HG02571 (cell line): ENCODE data around the gene SKIC2.

Source experiments
- ATAC-seq: cut with Tn5 transposase; IDR thresholded peaks from one replicate; pipeline ENCODE4 v1.9.1; 2021; ENCODE audit warnings: mild to moderate bottlenecking, moderate library complexity; ENCODE audit not compliant: unreplicated experiment

SKIC2 gene

DNA sequence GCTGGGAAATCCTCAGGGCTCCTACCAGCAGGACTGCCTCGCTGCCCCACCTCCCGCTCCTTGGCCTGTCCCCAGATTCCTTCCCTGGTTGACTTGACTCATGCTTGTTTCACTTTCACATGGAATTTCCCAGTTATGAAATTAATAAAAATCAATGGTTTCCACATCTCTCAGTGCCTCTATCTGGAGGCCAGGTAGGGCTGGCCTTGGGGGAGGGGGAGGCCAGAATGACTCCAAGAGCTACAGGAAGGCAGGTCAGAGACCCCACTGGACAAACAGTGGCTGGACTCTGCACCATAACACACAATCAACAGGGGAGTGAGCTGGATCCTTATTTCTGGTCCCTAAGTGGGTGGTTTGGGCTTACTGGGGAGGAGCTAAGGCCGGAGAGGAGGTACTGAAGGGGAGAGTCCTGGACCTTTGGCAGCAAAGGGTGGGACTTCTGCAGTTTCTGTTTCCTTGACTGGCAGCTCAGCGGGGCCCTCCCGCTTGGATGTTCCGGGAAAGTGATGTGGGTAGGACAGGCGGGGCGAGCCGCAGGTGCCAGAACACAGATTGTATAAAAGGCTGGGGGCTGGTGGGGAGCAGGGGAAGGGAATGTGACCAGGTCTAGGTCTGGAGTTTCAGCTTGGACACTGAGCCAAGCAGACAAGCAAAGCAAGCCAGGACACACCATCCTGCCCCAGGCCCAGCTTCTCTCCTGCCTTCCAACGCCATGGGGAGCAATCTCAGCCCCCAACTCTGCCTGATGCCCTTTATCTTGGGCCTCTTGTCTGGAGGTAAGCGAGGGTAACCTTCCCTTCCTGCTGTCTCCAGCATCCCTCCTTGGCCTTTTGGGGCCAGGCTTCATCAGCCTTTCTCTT is 13.2 kb upstream of the SKIC2 start, which contains the start of gene CFB:
CFB (plus strand) TSS at position 589 of the 863 bp plus-strand sequence; CDS start at position 716, 127 bp downstream.
- no peak for ATAC-seq

DNA sequence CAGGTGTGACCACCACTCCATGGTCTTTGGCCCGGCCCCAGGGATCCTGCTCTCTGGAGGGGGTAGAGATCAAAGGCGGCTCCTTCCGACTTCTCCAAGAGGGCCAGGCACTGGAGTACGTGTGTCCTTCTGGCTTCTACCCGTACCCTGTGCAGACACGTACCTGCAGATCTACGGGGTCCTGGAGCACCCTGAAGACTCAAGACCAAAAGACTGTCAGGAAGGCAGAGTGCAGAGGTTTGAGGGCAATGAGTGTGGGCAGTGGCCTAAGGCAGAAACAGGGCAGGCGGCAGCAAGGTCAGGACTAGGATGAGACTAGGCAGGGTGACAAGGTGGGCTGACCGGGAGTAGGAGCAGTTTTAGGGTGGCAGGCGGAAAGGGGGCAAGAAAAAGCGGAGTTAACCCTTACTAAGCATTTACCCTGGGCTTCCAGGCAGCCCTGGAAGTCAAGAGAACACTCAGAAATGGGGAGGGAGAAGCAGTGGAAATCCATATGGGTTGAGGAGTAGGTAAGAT is 12.5 kb upstream of the SKIC2 start:
- ATAC-seq = no peak

DNA sequence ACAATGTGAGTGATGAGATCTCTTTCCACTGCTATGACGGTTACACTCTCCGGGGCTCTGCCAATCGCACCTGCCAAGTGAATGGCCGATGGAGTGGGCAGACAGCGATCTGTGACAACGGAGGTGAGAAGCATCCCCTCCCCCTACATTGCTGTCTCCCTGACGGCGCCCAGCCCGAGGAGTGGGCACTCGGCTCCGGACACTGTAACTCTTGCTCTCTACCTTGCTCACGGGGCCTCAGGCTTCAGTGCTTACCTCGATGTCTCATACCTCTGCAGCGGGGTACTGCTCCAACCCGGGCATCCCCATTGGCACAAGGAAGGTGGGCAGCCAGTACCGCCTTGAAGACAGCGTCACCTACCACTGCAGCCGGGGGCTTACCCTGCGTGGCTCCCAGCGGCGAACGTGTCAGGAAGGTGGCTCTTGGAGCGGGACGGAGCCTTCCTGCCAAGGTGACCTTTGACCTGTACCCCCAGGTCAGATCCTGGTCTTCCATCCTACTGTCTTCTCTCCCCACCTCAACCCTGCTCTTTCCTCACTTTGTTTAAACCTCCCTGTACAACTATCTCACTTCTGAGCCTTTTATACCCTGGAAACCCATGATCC is 11.8 kb upstream of the SKIC2 start:
- no peak for ATAC-seq

DNA sequence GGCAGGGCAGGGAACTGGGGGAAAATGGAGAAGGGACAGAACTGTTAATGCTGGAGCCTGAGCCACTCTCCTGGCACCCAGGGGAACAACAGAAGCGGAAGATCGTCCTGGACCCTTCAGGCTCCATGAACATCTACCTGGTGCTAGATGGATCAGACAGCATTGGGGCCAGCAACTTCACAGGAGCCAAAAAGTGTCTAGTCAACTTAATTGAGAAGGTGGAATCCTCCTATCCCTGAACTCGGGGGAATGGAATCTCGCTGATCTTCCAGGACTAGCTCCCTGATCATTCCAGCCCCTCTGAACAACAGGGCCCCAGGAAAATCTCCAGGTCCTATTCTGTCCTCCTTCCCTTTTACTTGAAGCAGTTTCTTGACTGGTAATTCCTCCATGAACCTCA is 11.1 kb upstream of the SKIC2 start:
- no peak for ATAC-seq

DNA sequence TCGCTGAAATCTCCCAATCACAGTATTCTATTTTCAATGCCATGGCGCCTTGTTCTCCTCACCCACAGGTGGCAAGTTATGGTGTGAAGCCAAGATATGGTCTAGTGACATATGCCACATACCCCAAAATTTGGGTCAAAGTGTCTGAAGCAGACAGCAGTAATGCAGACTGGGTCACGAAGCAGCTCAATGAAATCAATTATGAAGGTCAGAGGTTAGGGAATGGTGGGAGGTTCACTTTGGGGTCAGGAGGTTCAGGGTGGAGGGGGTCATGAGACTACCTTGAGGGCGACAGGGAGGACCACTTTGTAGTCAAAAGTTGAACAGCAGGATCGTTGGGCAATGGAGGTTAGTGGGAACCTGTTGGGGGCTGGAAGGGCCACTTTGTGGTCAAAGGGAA is 10.7 kb upstream of the SKIC2 start:
- ATAC-seq = no peak

DNA sequence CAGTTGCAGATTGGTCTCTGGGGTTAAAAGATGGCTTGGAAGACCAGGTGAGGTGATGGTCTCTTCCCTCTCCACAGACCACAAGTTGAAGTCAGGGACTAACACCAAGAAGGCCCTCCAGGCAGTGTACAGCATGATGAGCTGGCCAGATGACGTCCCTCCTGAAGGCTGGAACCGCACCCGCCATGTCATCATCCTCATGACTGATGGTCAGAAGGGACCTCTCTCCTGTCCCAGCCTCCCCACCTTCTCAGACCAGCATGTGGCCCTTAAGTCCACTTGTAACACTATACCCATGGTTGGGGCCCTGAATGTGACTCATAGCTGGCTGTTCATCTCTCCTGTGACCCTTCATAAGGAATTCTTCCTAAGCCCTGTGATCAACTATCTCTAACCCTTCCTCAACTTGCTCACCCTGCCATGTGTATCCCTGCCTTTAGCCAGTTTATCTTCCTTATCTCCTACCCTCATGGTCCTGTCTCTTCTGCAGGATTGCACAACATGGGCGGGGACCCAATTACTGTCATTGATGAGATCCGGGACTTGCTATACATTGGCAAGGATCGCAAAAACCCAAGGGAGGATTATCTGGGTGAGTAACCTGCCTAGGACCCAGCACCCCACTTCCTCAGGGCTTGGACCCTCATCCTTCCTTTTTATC is 10.1 kb upstream of the SKIC2 start:
- no peak for ATAC-seq

DNA sequence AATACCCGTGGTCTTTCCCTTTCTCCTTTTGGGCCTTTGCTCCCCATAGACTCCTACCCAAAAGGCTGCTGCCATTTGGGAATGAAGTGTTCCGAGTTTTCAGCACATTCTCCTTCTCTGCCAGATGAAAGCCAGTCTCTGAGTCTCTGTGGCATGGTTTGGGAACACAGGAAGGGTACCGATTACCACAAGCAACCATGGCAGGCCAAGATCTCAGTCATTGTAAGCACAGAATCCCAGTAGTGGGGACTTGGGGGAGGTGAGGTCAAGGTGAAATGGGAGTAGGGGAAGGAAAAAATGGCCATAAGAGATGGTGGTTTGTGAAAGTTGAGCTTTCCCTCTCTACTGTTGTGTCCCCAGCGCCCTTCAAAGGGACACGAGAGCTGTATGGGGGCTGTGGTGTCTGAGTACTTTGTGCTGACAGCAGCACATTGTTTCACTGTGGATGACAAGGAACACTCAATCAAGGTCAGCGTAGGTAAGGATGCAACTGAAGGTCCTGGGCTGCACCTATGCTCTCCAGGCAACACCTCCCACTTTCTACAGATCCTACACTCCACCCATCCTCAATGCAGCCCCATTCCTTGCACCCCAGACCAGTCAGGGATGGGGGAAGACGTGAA is 8.9 kb upstream of the SKIC2 start:
- ATAC-seq = no peak

DNA sequence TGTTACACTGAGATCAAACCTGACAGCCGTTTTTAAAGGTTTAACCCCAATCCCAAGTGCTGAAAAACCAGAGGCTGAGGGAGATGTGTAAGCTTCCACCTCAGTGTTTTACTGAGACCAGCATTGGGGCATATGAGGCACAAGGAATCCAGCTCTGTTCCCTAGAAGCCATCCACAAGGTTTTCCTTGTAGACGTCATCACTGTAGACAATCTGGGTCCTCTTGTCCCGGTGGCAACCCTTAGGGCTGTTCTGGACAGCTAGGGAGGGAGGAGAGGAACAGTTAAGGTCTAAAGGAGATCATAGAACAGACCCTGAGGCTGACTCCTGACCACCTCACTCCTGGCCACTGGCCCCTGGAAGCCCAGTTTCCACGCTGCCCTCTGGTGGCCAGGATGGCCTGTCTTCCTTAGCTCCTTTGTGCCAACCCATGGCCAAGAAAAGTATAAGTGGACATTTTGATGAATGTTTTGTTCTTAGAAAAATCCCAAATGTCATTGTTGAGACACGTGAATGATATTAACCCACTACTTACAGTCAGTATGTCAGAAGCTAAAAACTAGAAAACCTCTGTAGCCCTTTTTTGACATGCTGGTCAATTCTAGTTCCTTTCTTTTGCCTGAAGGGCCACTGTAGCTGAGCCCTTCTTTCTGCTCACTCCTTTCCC is 6.7 kb upstream of the SKIC2 start:
- ATAC-seq = no peak

DNA sequence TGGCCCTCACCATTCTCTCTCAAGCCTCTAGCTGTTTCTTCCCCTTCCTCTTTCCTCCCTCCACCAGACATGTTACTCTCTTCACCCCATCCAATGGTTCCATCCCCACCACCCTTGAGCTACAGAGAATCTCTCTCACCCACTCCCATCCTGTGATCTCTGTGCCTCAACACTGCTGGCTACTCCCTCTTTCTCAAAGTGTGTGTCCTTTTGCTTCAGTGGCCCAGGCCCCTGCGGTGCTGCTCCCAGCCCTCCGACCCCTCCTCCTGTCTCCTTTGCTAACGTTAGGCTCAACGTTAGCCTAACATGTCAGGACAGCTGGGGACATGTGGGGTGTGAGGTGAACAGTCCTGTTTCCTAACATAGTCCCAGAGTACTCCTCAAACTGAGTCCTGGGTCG is 6.1 kb upstream of the SKIC2 start:
- ATAC-seq = no peak

DNA sequence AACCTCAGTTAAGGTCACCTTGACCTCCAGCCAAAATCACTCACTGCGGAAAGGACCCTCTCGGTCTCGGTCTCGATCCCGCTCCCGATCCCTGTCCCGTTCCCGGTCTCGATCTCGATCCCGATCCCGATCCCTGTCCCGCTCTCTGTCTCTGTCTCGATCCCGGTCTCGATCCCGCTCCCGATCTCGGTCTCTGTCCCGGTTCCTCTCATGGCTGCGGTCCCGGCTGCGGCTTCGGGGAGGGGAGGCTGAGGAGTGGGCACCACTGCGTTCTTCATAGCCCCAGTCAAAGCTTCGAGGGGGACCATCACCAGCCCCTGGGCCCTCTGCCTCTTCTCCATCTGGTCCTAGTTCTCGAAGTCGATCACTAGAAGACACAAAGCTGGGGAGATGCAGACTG is 4.5 kb upstream of the SKIC2 start:
- ATAC-seq = no peak

DNA sequence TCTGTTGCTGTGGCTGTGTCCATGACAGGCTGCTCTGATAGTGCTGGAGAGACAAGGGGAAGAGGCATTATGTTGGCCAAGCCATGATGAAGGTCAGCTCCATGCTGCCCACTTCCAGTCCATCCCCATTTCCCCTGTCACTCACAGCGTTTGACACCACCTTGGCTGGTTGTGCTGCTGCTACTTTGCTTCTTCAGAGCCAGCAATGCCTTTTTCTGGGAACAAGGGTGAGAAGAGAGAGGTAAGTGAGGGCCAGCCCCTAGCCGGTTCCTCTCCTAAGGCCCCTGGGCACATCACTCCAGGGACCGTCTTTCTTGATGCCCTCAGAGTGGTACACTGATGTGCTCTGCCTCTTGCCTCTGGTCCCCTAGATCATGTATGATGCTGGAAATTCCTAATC is 2.2 kb upstream of the SKIC2 start:
- no peak for ATAC-seq

DNA sequence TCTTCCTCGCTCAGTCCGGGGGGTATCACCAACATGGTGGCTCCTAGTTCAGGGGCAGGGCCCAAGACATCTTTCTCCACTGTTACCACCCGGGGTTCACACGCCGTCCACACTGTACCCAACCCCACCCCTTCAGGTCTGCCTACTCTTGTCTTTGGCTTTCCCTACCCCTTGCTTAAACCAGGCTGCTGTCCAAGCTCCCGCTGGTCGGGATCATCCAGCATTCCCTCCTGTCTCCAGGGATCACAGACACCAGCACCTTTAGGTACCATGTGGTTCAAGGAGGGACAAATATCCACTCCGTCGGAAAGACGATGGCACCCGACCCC is 599 bp upstream of the SKIC2 start:
- ATAC-seq = no peak

DNA sequence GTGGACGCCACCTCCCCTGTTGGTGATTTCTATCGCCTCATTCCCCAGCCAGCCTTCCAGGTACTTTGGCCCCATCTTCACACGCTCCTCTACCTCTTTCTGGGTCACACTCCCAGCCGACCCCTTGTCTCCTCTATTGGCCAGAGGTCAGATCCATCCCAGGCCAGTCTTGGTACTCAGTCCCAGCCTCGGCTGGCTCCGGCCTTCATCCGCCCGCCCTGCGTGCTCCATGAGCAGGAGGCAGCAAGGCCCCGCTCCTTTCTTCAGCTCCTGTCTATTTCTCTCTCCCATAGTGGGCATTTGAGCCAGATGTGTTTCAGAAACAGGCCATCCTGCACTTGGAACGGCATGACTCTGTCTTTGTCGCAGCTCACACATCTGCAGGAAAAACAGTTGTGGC is 2.6 kb downstream of the SKIC2 start:
- no peak for ATAC-seq

DNA sequence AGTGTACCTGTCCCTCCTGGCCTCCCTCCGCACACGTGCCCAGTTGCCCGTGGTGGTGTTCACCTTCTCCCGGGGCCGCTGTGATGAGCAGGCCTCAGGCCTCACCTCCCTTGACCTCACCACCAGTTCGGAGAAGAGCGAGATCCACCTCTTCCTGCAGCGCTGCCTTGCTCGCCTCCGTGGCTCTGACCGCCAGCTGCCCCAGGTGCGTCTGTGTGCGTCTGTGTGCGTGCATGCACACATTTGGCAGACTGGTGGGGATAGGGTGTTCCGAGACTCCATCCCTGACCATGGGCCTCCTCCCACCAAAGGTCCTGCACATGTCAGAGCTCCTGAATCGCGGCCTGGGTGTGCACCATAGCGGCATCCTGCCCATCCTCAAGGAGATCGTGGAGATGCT is 4.9 kb downstream of the SKIC2 start:
- no peak for ATAC-seq

DNA sequence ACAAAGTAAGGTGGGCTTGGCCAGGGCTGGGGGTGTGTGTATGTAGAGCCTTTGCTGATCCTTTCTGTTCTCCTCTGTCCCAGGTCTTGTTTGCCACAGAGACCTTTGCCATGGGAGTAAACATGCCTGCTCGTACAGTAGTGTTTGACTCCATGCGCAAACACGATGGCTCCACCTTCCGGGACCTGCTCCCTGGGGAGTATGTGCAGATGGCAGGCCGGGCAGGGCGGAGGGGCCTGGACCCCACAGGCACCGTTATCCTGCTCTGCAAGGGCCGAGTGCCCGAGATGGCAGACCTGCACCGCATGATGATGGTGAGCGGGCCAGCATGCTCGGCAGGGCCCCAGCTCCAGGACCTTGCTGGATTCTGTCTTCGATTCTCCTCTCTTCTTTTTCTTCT is 6.7 kb downstream of the SKIC2 start:
- no peak for ATAC-seq

DNA sequence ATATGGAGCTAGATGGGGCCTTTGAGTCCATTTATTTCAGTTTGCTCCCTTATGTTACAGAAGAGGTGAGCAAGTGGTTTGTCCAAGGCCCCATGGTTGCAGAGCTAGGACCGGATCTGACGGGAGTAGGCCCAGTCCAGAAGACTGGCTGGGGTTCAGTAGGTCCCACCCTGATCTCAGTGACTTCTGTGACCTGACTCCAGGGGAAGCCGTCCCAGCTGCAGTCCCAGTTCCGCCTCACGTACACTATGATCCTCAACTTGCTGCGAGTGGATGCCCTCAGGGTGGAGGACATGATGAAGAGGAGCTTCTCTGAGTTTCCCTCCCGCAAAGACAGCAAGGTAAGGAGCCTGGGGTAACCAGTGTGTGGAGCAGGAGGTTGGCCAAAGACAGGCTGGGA is 7.5 kb downstream of the SKIC2 start:
- no peak for ATAC-seq

DNA sequence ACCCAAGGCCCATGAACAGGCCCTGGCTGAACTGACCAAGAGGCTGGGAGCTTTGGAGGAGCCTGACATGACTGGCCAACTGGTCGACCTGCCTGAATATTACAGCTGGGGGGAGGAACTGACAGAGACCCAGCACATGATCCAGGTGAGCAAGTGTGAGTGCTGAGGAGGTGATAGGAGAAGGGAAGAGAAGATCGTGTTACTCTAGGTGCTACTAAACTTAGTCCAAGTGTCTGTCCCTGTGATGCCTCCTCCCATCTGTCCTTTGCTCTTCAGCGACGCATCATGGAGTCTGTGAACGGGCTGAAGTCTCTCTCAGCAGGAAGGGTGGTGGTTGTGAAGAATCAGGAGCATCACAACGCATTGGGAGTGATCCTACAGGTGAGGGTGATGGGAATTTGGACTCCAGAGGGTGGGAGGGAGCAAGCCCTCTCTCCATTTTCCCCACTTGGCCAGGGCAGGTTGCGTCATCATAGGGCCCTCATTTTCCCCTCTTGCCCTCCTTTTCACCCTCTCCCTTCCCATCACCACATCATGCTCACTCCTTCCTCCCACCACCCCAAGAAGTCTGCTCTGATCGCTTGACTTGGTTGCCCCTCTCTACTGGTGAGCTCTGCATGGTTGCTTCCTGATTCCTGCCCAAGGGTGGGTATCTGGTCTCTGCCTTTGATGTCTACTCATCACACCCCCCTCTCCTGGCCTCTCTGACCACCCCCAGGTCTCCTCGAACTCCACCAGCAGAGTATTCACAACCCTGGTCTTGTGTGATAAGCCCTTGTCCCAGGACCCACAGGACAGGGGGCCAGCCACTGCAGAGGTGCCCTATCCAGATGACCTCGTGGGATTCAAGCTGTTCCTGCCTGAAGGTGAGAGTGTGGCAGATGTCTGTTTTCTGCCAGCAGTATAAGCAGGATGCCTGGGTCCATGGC is 8.3 kb downstream of the SKIC2 start:
- ATAC-seq = no peak

DNA sequence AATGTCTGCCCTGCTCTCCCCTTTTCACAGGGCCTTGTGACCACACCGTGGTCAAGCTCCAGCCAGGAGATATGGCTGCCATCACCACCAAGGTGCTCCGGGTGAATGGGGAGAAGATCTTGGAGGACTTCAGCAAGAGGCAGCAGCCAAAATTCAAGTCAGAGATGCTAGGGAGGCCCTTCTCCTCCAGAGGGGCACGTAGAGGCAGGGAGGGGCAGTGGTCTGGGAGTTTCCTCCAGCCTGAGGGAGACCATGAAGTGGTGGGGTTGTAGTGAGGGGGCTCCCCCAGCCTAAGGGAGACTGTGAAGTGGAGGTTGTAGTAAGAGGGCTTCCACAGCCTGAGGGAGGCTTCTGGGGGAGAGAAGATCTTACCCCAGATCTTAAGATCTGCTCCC is 8.9 kb downstream of the SKIC2 start:
- ATAC-seq = no peak

DNA sequence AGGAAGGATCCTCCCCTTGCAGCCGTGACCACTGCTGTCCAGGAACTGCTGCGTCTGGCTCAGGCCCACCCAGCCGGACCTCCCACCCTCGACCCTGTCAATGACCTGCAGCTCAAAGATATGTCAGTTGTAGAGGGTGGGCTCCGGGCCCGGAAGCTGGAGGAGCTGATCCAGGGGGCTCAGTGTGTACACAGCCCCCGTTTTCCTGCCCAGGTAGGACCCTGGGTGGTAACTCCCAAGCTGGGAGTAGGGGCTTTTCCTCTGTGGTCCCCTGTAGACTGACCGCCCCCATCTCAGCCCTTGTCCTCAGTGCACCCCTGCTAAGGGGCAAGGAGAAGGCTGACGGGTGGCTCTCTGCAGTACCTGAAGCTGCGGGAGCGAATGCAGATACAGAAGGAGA is 9.4 kb downstream of the SKIC2 start:
- no peak for ATAC-seq
